Adipose tissue (tissue), 3 donors: ENCODE measurements around the gene TOPAZ1. TPM values are rescaled to one million over a fixed set of nuclear protein-coding genes. Genes with fewer than 3 reads are reported as not detected.

Experiments used
- H3K27ac ChIP-seq: one replicate; pipeline ENCODE4 v1.5.1; 2013; ENCODE audit warnings: low read depth, low read length
- WGBS, 3 donors: extraction: QIAGEN DNeasy Blood & Tissue Kit; methylation state at CpG; one replicate each; pipeline ENCODE4 v1.1.7; 2013; 5-methylcytosine and 5-hydroxymethylcytosine counted together
- polyA plus RNA-seq, 3 donors: library from polyadenylated mRNA; stranded (reverse); fragments of 200-250 nt; gene quantifications; one replicate each; pipeline ENCODE4 v1.2.3, GENCODE V29; 2013
- donor health status: healthy with polysubstance abuse.
- donor health status: Bipolar disorder and iron deficiency.
- donor health status: healthy.

TOPAZ1 gene
- not detected for polyA plus RNA-seq

- no peak within 1 kb of the TSS for H3K27ac ChIP-seq
- 93 to 96% (median 94%) methylated on average over 32 to 35 of the region's 35 CpGs for WGBS, 3 donors
These were observed at the start of gene TOPAZ1 for GRCh38 chr3:44241706-44242105. Gene TOPAZ1, plus strand, starts transcription at chr3:44241886. Its CDS starts 168 bp downstream, at chr3:44242054.

GRCh38 chr3:44198284-44199269 is 43.1 kb upstream of the TOPAZ1 start:
- H3K27ac ChIP-seq, result no peak overlapping the region
- WGBS, 3 donors, result 12 to 16% (median 14%) methylated on average over 15 of the region's 15 CpGs

- H3K27ac ChIP-seq, result no peak overlapping the region
- WGBS, 3 donors, result 47 to 81% (median 79%) methylated on average over 4 of the region's 4 CpGs
These were observed 35.4 kb upstream of the TOPAZ1 start for GRCh38 chr3:44206261-44206660.

- H3K27ac ChIP-seq, result no peak overlapping the region
- whole genome bisulfite sequencing, 3 donors, result 70 to 77% (median 75%) methylated on average over 11 of the region's 11 CpGs
These were observed 34.6 kb upstream of the TOPAZ1 start for GRCh38 chr3:44206862-44207652.

- no peak overlapping the region for H3K27ac ChIP-seq
- 63 to 66% (median 63%) methylated on average over 1 of the region's 1 CpG for WGBS, 3 donors
These were observed 33.6 kb upstream of the TOPAZ1 start for GRCh38 chr3:44208086-44208485.

GRCh38 chr3:44208568-44208967 is 33.1 kb upstream of the TOPAZ1 start:
- no peak overlapping the region for H3K27ac ChIP-seq

- H3K27ac ChIP-seq, result no peak overlapping the region
These were observed 30.7 kb upstream of the TOPAZ1 start for GRCh38 chr3:44210967-44211366.

- no peak overlapping the region for H3K27ac ChIP-seq
These were observed 19.3 kb upstream of the TOPAZ1 start for GRCh38 chr3:44222337-44222736.

GRCh38 chr3:44223299-44223698 is 18.4 kb upstream of the TOPAZ1 start:
- no peak overlapping the region for H3K27ac ChIP-seq
- WGBS, 3 donors, result 52 to 80% (median 52%) methylated on average over 5 of the region's 5 CpGs

More at GRCh38 chr3:44222337-44222736, 19.3 kb upstream of the TOPAZ1 start:
- 60 to 81% (median 68%) methylated on average over 3 of the region's 3 CpGs for whole genome bisulfite sequencing, 3 donors

- 28 to 79% (median 68%) methylated on average over 2 of the region's 2 CpGs for WGBS, 3 donors
- H3K27ac ChIP-seq, result no peak overlapping the region
These were observed 17.6 kb upstream of the TOPAZ1 start for GRCh38 chr3:44224131-44224530.

GRCh38 chr3:44226573-44226972 is 15.1 kb upstream of the TOPAZ1 start:
- 72 to 82% (median 74%) methylated on average over 1 of the region's 1 CpG for WGBS, 3 donors
- H3K27ac ChIP-seq, result no peak overlapping the region

GRCh38 chr3:44227632-44228031 is 14.1 kb upstream of the TOPAZ1 start:
- no peak overlapping the region for H3K27ac ChIP-seq
- 46 to 70% (median 49%) methylated on average over 3 of the region's 3 CpGs for WGBS, 3 donors

- WGBS, 3 donors, result 87 to 88% (median 88%) methylated on average over 4 of the region's 4 CpGs
- H3K27ac ChIP-seq, result no peak overlapping the region
These were observed 12.8 kb upstream of the TOPAZ1 start for GRCh38 chr3:44228900-44229299.

GRCh38 chr3:44232407-44232806 is 9.3 kb upstream of the TOPAZ1 start:
- 27 to 55% (median 42%) methylated on average over 1 of the region's 1 CpG for WGBS, 3 donors
- H3K27ac ChIP-seq, result no peak overlapping the region

- no peak overlapping the region for H3K27ac ChIP-seq
- 85 to 91% (median 87%) methylated on average over 6 of the region's 6 CpGs for WGBS, 3 donors
These were observed 6.9 kb upstream of the TOPAZ1 start for GRCh38 chr3:44234648-44235268.

- 22 to 25% (median 24%) methylated on average over 16 of the region's 16 CpGs for WGBS, 3 donors
- no peak overlapping the region for H3K27ac ChIP-seq
These were observed 5.8 kb upstream of the TOPAZ1 start for GRCh38 chr3:44235604-44236484.

- WGBS, 3 donors, result 59 to 67% (median 65%) methylated on average over 4 of the region's 4 CpGs
- H3K27ac ChIP-seq, result no peak overlapping the region
These were observed 5.2 kb upstream of the TOPAZ1 start for GRCh38 chr3:44236485-44236908.

GRCh38 chr3:44237161-44237560 is 4.5 kb upstream of the TOPAZ1 start:
- no peak overlapping the region for H3K27ac ChIP-seq
- 79 to 90% (median 80%) methylated on average over 2 of the region's 2 CpGs for WGBS, 3 donors
